ENCODE measurements around the gene TOMM20.

Gene TOMM20

DNA sequence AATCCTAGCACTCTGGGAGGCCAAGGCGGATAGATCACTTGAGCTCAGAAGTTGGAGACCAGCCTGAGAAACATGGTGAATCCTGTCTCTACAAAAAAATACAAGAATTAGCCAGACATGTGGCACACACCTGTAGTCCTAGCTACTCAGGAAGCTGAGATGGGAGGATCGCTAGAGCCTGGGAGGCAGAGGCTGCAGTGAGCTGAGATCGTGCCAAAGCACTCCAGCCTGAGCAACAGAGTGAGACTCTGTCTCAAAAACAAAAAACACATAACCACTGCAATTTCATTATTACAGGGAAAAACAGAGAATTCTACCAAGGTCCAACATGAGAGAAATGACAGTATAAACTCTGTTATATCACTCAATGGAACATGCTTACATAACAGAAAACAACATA, 4.4 kb upstream of the TOMM20 start:
- DNase-seq = no peak

DNA sequence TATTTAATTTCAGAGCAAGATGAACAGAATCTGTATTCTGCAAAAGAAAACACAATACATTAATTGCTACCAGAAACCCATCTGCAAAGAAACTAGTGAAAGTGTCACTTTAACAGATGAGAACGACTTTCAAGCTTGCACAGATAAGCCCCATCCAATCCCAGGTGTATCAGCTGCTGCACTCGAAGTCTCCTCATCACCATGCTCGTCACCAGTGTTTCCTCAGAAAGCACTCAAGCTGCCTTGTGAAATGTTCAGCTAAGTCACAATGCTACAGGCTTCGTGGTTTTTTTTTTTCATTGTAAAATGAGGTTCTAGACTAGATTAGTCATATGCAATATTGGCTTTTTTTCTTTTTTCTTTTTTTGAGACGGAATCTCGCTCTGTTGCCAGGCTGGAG, 3.3 kb upstream of the TOMM20 start:
- DNase-seq = no peak

DNA sequence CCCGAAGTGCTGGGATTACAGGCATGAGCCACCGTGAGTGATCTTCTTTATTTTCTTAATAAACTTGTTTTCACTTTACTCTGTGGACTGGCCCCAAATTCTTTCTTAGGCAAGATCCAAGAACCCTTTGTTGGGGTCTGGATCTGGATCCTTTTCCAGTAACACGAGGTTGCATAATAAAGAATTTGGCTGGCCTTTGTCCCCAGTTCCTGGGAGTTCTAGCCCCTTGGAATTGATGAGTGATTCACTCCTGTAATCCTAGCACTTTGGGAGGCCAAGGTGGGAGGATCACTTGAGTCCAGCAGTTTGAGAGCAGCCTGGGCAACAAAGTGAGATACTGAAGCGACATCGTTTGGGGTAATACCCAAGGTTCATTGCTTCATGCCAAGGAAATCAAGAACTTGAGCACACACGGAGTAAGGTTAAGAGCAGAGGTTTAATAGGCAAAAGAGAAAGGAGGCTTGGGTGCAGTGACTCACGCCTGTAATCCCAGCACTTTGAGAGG, 2.2 kb upstream of the TOMM20 start:
- DNase-seq = no peak

DNA sequence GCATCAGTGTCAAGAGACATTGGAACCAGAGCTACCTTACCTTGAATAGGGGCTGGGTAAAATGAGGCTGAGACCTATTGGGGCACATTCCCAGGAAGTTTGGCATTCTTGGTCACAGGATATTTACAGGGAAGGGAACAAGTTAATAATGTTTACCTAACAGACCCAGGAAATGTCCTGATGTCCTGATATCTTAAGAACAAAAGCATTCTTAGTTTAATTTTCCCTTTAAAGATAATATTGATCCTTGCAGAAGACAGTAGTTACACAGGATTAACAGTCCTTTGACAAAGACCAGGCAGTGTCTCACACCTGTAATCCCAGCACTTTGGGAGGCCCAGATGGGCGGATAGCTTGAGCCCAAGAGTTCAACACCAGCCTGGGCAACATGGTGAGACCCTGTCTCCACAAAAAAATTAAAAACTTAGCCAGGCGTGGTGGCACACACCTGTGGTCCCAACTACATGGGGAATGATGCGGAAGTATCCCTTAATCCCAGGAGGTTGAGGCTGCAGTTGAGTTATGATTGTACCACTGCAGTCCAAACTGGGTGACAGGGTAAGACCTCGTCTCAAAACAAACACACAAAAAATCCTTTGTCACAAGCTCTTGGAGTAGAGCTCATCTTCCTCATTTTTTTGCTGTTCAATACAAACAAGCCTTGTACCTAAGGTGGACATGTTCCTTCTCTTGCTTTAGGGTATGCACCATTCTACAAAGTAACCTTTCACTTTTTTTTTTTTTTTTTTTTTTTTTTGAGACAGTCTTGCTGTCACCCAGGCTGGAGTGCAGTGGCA, 1.3 kb upstream of the TOMM20 start:
- no peak for DNase-seq

DNA sequence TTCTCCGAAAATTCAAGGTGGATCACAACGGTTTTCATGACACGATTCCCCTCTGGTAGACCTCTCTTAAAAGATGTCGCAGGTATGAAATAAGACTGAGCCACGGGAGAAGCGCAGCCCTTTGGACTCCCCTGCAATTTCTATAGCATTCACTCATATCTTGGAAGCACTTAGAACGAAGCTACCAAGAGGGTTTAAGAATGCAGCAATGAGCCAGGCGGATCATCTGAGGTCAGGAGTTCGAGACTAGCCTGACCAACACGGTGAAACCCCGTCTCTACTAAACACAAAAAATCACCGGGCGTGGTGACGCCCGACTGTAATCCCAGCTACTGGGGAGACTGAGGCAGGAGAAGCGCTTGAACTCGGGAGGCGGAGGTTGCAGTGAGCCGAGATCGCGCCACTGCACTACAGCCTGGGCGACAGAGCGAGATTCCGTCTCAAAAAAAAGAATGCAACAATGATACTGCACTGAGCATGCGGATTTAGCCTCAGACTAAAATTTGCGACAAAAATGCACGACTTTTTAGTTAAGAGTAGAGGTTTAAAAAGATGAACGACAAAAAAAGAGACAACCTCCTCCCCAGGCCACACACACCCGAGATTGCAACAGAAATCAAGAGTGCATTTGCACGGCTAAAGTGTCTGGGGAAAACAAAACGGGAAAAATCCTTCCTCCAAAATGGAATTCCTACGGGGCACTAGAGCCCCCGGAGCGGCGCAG, 743 bp downstream of the TOMM20 start:
- DNase-seq = no peak

DNA sequence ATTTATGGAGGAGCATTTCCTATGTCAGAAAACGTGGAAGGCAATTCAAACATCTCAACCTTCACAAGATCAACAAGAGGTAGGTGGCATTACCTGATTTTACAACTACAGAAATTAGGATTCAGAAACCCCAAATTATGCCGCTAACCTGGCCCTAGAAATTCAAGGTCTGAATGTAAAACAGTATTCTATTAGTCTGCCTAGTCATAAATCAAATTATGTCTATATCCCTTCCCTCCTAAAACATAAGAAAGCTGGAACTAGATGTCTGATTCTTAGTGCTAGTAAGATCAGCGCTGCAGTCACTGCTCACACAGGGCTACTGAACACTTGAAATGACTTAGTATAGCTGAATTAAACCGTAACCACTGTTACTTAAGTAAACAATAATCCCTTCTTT, 1.4 kb downstream of the TOMM20 start:
- DNase-seq = no peak

DNA sequence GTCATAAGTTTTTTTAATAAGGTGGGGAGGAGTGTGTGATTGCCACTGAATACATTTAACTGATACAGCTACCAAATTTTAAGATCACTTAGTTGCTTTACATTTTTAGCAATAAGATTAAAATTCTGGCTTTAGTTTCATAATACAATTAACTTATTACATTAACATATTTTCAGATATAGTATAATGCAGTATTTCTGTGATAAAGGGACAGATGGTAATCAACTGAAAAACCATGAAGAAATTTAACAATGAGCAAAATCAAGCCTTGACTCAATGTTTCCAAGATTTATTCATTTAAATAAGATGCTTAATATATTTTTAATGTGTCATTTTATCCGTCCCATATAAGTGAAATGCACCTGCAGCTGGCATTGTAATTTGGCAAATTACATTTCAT, 4.0 kb downstream of the TOMM20 start:
- no peak for DNase-seq

DNA sequence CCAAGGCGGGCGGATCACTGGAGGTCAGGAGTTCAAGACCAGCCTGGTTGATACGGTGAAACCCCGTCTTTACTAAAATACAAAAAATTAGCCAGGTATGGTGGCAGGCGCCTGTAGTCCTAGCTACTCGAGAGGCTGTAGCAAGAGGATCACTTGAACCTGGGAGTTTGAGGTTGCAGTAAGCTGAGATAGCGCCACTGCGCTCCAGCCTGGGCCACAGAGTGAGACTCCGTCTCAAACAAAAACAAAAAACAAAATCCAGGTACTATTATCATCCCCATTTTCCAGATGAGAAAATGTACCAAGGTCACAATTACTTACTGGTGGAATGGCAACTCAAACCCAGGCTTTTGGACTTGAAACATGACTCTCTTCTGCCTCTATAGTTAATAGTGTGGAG, 4.5 kb downstream of the TOMM20 start:
- DNase-seq = no peak

DNA sequence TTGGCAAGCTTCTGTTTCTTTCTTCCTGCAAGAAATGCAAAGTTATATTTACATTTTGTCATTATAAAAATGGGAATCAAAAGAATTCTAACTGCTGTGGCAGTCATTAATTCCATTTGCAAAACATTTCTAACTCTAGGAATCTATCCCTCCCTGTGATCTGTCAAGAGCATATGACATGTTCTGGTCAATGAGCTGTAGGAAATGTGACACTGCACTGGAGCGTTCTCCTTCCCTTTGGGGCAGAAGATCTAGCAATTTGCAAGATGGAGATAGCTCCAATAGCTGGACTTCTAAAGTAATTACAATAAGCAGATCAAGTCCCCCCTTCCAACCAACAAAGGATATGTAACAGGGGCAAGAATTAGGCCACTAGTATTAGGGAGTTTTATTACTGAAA, 6.3 kb downstream of the TOMM20 start:
- no peak for DNase-seq

DNA sequence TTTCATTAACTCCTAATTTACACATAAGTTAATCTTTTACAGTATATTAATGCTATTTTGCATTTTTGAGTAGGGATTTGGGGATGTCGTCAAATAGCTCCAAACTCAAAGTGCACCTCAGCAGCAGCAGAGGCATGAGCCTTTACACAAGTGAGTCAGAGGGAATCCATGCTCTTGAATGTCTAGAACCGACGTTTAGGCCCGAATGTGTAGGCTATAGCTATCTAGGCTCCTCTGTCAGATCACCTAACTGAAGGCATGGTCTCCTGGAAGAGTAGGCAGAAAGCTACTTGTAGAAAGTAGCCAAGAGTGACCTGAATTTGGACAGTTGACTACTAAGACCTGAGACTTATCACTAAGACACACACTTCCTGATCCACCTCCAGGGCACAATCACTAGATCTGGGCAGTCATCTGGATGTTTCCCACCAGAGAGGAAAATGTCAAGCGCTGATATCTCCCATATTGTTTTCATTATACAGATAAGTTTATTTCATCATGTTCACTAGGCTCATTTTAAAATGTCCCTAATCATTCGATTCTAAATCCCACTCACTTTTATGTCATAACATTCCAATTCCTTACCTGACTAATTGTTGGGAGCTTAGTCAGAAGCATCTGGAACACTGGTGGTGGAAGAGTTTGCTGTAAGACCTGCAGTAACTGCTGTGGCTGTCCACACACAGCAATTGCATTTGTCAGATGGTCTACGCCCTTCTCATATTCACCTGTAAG, 15.3 kb downstream of the TOMM20 start:
- DNase-seq = no peak

DNA sequence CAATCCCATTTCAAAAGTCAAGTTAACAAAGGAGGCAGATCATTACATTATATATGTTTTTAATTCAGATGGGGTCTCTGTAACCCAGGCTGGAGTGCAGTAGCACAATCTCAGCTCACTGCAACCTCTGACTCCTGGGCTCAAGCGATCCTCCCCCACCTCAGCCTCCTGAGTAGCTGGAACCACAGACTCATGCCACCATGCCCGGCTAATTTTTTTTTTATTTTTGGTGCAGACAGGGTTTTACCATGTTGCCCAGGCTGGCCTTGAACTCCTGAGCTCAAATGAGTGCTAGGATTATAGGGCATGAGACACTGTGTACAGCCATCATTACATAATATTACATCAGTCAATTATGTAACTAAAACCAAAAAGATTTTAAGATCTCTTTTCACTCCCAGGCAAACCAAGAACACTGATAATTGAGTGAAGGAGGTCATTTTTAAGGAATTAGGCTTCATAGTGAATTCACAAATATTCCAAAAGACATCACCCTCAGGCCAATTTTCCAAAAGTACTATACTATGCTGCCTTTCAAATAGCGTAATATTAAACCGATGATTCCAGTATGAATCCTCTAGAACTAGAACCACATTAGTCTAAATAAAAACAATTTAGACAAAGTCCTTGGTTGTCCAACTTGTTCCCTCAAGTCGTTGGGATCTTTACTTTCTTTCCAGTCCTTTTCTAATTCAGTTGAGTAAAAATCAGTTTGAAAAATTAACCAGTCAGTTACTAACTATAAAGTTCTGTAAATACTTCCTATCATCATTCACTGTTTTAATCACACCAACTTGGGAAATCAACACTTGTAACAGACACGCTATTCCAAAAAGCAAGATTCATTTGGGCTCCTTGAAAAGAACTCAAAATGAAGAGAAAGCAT, 16.1 kb downstream of the TOMM20 start:
- DNase-seq = no peak

DNA sequence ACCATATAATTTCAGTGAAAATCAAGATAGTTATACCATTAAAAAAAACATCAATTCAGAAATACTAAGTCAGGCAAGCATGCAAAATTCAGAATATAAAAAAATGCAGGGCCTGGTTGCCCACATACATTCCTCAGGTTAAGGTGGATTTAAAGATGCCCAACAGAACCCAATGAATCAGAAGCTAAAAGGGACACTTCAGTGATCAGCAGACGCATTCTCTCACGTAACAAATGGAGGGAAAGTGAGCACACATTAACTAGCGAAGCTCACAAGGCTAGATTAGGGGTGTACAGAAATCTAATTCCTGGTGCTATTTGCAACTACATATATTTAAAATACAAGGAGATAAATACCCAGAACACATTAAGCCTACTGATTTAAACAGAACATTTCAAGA, 17.5 kb downstream of the TOMM20 start:
- no peak for DNase-seq

DNA sequence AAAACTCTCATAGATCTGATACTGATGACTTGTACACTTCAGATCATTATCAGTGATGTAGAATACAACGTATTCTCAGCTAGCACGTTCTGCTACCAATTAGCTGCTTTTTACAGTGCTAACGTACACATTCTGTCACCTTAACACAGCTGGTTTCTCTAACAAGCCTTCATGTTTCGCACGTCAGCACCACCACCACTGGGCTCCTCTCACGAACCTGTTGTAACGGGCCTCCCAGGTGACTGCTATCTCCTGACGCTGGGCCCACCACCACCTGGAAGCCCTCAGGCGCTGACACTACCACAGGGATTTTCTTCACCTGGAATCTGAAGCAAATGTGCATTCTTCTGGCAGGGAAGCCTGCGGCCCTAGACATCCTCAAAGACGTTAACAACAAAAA, 19.8 kb downstream of the TOMM20 start:
- DNase-seq = no peak

DNA sequence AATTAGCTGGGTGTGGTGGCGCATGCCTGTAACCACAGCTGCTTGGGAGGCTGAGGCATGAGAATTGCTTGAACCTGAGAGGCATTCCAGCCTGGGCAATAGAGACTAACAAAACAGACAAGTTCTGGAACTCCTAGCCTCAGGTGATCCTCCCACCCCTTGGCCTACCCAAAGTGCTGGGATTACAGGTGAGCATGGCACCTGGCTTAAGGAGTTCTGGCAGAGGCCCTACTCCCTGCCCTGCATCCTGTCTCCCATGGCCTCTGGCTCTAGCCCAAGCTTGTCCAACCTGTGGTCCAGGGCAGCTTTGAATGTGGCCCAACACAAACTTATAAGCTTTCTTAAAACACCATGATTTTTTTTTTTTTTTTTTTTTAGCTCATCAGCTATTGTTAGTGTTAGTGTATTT, 20.4 kb downstream of the TOMM20 start:
- no peak for DNase-seq

DNA sequence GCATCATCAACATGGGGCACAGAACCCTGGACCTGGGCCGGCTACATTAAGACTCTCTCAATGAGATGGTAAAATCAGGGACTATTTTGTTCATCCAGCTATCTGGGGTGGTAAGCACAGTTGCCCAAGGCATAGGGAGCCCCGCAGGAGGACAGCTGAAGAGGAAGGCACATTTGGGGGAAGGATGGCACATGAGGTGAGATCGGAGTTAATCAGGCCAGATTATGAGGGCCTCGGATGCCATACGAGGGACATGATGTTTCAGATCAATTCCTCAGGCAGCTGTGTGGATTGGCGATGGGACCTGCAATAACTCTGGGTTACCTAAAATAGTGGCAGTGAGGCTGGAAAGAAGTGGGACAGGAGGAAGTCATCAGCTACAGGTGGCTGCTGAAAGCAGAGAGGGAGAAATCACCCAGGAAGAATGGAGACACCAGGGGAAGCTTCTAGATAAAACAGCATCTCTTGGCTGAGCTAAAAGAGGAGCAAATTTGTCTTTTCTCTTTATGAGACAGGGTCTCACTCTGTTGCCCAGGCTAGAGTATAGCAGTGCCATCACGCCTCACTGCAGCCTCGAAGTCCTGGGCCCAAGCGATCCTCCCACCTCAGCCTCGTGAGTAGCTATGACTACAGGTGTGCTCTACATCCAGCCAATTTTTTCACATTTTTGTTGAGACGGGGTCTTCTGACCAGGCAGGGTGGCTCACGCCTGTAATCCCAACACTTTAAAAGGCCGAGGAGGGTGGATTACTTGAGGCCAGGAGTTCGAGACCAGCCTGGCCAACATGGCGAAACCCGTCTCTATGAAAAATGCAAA, 21.1 kb downstream of the TOMM20 start:
- DNase-seq = no peak

DNA sequence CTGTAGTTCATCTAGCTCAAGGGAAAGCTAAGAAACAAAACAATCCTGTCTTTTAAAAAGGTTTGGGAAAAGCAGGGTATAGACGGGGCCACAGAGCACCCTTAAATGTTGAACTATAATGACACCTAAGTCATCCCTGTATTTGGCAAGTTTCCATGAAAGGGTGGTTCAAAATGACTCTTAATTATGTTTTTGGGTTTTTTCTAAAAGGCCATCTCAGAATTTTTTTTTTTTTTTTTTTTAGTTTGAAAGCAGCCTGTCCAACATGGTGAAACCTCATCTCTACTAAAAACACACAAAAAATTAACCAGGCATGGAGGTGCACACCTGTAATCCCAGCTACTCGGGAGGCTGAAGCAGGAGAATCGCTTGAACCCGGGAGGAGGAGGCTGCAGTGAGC, 22.2 kb downstream of the TOMM20 start:
- no peak for DNase-seq

DNA sequence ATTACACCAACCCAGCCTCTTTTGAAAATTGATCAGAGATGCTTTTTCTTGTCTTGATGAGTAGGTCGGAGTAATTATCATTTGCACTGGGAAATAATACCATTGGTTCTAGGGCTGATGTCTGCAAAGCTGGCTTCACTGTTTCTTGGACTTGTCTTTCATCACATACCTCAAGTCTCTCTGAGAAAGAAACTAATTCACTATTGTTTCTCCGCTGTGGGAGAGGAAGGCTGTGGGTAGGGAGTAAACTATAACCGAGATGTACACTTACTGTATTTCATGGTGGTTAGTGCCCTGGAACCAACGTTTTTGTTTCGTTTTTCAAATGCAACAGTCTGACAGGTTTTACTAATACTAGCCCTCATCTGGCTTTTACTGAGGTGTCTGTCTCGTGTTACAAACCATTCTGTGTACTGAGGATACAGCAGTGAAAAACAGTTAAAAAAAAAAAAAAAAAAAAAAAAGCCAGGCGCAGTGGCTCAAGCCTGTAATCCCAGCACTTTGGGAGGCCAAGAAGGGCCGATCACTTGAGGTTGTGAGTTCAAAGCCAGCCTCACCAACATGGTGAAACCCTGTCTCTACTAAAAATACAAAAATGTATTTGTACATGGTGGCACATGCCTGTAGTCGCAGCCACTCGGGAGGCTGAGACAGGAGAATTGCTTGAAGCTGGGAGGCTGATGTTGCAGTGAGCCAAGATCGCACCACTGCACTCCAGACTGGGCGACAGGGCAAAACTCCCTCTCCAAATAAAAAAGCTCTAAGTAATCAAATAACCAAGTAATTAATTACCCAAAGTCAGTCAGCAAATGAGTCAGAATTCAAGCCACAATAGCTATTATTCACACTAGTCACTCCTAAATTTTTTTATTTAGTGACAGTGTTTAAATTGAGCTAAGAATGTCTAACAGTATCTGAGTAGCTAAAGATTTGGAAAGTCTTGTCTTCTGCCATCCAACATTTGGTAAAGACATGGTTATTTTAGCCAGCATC, 23.3 kb downstream of the TOMM20 start:
- no peak for DNase-seq

DNA sequence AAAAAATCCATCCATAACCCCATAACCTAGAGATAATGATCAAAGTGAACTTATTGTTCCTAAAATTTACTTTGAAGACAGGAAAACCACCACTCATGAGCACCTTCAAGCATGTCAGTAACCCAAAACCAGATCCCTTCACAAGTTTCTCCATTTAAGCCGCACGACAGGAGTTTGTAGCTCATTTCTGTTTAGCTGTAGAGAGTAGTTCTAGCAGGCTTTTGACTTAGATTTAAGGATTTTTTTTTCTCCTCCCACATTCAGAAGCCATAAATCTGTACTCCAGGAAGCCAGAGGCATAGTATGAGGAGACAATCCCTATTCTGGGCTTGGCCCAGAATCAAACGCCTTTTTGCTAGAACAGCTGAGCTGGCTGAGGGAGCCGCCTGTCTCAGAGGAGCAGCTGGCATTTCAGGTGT, 25.6 kb downstream of the TOMM20 start:
- no peak for DNase-seq

DNA sequence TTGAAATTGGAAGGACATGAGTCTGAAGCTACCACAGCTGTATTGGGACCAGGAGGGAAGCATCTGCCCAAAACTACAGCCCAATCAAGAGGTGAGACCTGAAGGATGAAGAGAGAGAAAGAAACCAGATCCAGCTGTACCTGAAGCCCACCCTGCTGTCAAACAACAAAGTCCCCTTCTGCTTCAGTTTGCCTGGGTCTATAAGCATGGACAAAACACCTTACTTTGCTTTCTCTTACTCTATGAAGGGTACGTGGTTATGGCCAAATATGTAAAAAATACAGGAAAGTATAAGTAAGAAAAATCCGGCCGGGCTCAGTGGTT, 26.4 kb downstream of the TOMM20 start:
- no peak for DNase-seq

DNA sequence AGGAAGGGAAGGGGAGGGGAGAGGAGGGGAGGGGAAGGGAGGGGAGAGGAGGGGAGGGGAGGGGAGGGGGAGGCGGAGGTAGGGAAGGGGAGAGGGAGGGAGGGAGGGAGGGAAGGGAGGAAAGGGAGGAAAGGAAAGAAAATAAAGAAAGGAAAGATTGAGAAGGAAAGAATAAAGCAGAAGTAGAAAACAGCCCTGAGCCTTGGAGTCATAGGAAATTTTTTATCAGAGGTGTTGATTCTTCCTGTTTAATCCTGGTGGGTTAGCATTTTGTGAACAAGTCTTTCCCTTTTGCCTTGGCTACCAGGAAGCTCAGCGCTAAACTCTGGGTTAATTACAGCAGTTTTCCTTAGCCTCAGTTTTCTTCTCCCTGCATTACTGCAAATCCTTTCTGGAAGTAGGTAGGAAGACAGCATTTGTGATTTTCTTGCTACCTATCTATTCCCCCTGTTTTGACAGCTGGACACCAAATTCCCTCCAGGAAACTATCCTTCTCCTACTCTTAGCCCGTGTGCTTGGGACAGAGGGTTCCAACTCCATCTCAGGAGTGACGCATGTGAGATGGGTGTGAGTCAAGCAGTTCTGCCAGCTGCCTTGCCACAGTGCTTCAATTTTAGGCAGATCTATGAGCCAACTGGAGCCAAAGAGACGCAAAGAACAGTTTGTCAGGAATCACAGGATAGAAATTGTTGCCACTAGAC, 26.9 kb downstream of the TOMM20 start:
- DNase-seq = no peak
